Dermis blood vessel endothelial cell (primary cell): Measurements from ENCODE around the gene GRIK5. TPM values are rescaled to one million over a fixed set of nuclear protein-coding genes. Genes with fewer than 3 reads are reported as not detected.
"Not testable (repeated sequence)": the region's sequence is repeated elsewhere in the genome, so short reads cannot be mapped to it uniquely, and the experiment has no call there.

Experiments used
- DNase-seq: peaks from one replicate; pipeline ENCODE4 v3.0.0; 2010
- total RNA-seq: library from RNA; depleted of rRNA; stranded (reverse); fragments of >200 nt; gene quantifications from 2 replicates; pipeline ENCODE4 v1.2.3, GENCODE V29; 2014

Gene GRIK5
- total RNA-seq, 1 donor from 2014 or later: 0.17 TPM

GRCh38 chr19:42005504-42005903, 64.5 kb downstream of the GRIK5 start:
- no peak for DNase-seq

- no peak for DNase-seq
Measured at GRCh38 chr19:42003506-42004294, 66.3 kb downstream of the GRIK5 start.

GRCh38 chr19:41999878-42000208, 70.2 kb downstream of the GRIK5 start:
- DNase-seq: no peak

GRCh38 chr19:41999071-41999877, 70.7 kb downstream of the GRIK5 start:
- DNase-seq: no peak

GRCh38 chr19:41998246-41999020, 71.6 kb downstream of the GRIK5 start:
- peak; percentile 57 for DNase-seq

GRCh38 chr19:41997851-41998229, 72.2 kb downstream of the GRIK5 start:
- DNase-seq: no peak

- peak; percentile 53 for DNase-seq
Measured at GRCh38 chr19:41997121-41997850, 72.7 kb downstream of the GRIK5 start.

GRCh38 chr19:41995959-41996797, 73.8 kb downstream of the GRIK5 start:
- DNase-seq: no peak

- DNase-seq: no peak
Measured at GRCh38 chr19:41994994-41995958, 74.7 kb downstream of the GRIK5 start.

GRCh38 chr19:41994521-41994971, 75.5 kb downstream of the GRIK5 start:
- no peak for DNase-seq

GRCh38 chr19:41993612-41994483, 76.2 kb downstream of the GRIK5 start, which contains the start of gene ATP1A3:
ATP1A3 (minus strand) TSS chr19:41994230; CDS start chr19:41994076, 154 bp downstream.
- peak; percentile 53 for DNase-seq

GRCh38 chr19:41991925-41992569, 78.0 kb downstream of the GRIK5 start:
- not testable (repeated sequence) for DNase-seq

- no peak for DNase-seq
Measured at GRCh38 chr19:41991025-41991424, 79.0 kb downstream of the GRIK5 start.

- DNase-seq: no peak
Measured at GRCh38 chr19:41990615-41991014, 79.4 kb downstream of the GRIK5 start.

- no peak for DNase-seq
Measured at GRCh38 chr19:41990028-41990427, 80.0 kb downstream of the GRIK5 start.

- no peak for DNase-seq
Measured at GRCh38 chr19:41988947-41989346, 81.1 kb downstream of the GRIK5 start.

- no peak for DNase-seq
Measured at GRCh38 chr19:41987141-41987860, 82.7 kb downstream of the GRIK5 start.

- DNase-seq: no peak
Measured at GRCh38 chr19:41984961-41985360, 85.0 kb downstream of the GRIK5 start.
